PC-9 (cell line): ENCODE results near the gene ARMH4. TPM values are rescaled to one million over a fixed set of nuclear protein-coding genes. Genes with fewer than 3 reads are reported as not detected.

Experiments used
- BruUV-seq: library from RNA; stranded (reverse); fragments of 400-500 nt; replicated peaks from 2 replicates; lab custom pipeline; 2021; lab: Mats Ljungman, UMichigan
- CTCF ChIA-PET: fragments of 300-600 bp; sonication (Branson Sonifier 250); formaldehyde crosslinking; loops from one replicate; lab custom pipeline; 2022; ENCODE audit warnings: antibody characterized with exemption; lab: Charles Lee
- POLR2A ChIA-PET: fragments of 300-600 bp; sonication (Branson Sonifier 250); formaldehyde crosslinking; loops from one replicate; lab custom pipeline; 2022; ENCODE audit warnings: antibody characterized with exemption; ENCODE audit not compliant: unreplicated experiment; lab: Charles Lee
- DNase-seq, 2 experiments: peaks; one replicate each; pipeline versions ENCODE4 v3.0.0 to v3.0.0-alpha.2; 2015 to 2022; ENCODE audit warnings: mixed read lengths in 1 of 2
- H2AFZ ChIP-seq: fragments of 200-600 bp; sonication (generic); 2 replicates; pipeline ENCODE4 v1.8.1; 2017; ENCODE audit warnings: antibody characterized with exemption
- H3F3A ChIP-seq: fragments of 200-600 bp; sonication (generic); 2 replicates; pipeline ENCODE4 v1.8.1; 2017; ENCODE audit warnings: antibody characterized with exemption, mild to moderate bottlenecking, low read depth; ENCODE audit not compliant: insufficient read depth
- H3K27ac ChIP-seq: fragments of 200-600 bp; sonication (generic); 2 replicates; pipeline ENCODE4 v1.6.1; 2016; ENCODE audit warnings: mixed run types
- H3K27me3 ChIP-seq: fragments of 200-600 bp; sonication (generic); 2 replicates; pipeline ENCODE4 v1.6.1; 2016; ENCODE audit warnings: low read depth, mixed run types; ENCODE audit not compliant: insufficient read depth
- H3K36me3 ChIP-seq: fragments of 200-600 bp; sonication (generic); 2 replicates; pipeline ENCODE4 v1.6.1; 2016; ENCODE audit warnings: low read depth, mixed run types
- H3K4me1 ChIP-seq: fragments of 200-600 bp; sonication (generic); replicated peaks from 2 replicates; pipeline ENCODE4 v1.6.1; 2016; ENCODE audit warnings: mixed run types; ENCODE audit not compliant: insufficient read depth
- H3K4me2 ChIP-seq: fragments of 200-600 bp; sonication (generic); 2 replicates; pipeline ENCODE4 v1.6.1; 2017; ENCODE audit warnings: mixed run types
- H3K4me3 ChIP-seq: fragments of 200-600 bp; sonication (generic); 2 replicates; pipeline ENCODE4 v1.6.1; 2016; ENCODE audit warnings: mixed run types
- H3K79me2 ChIP-seq: fragments of 200-600 bp; sonication (generic); 2 replicates; pipeline ENCODE4 v1.6.1; 2017; ENCODE audit warnings: low read depth, mixed run types
- H3K9me2 ChIP-seq: fragments of 200-600 bp; sonication (generic); 2 replicates; pipeline ENCODE4 v1.8.1; 2017; ENCODE audit warnings: mild to moderate bottlenecking; ENCODE audit not compliant: insufficient read depth
- H3K9me3 ChIP-seq: fragments of 200-600 bp; sonication (generic); 2 replicates; pipeline ENCODE4 v1.8.1; 2016; ENCODE audit warnings: low read depth; ENCODE audit not compliant: insufficient read depth
- H4K20me1 ChIP-seq: fragments of 200-600 bp; sonication (generic); 2 replicates; pipeline ENCODE4 v1.8.1; 2017; ENCODE audit not compliant: insufficient read depth
- EZH2 ChIP-seq: fragments of 200-600 bp; sonication (generic); IDR thresholded peaks from 2 replicates; pipeline ENCODE4 v1.8.0; 2017; ENCODE audit warnings: antibody characterized with exemption, low read depth
- intact Hi-C: fragments of 100-400 bp; cut with micrococcal nuclease; formaldehyde crosslinking; loops from one replicate; pipeline ENCODE4 v1.10.0; 2022; ENCODE audit not compliant: unreplicated experiment
- total RNA-seq: library from RNA; stranded (reverse); gene quantifications from 2 replicates; pipeline ENCODE4 v1.2.3, GENCODE V29; 2021
- TF ChIP-seq, protein P1 (sequence below): fragments of 200-600 bp; sonication (generic); conservative IDR thresholded peaks from 2 replicates; pipeline ENCODE4 v1.6.1; 2017; ENCODE audit warnings: mixed run types, antibody characterized with exemption, mild to moderate bottlenecking, moderate library complexity

Gene ARMH4
- total RNA-seq, 1 experiment from 2014 or later = not detected

DNA sequence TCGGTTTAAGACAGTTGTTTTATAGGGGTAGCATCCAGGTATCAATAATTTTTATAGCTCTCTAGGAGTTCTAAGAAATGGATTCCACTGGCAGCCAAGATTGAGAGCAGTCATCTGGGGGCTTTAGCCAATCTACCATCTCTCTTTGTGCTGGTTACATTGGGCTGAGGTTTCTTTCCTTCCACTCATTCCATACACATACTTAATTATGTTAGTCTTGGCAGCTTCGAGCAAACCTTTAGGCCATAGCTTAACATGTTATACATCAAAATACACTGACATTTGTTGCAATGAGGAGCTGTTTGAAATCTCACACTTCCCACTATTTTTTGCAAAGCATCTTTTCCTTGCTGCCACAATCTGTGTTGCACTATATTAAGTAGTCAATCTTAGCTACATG lies 63.1 kb downstream of the ARMH4 start:
- CTCF ChIA-PET = no interaction called here
- no peak overlapping the region for H2AFZ ChIP-seq
- no peak for DNase-seq
- no peaks in the 10 kb centered on the region for H4K20me1 ChIP-seq
- TF ChIP-seq, protein P1, sequence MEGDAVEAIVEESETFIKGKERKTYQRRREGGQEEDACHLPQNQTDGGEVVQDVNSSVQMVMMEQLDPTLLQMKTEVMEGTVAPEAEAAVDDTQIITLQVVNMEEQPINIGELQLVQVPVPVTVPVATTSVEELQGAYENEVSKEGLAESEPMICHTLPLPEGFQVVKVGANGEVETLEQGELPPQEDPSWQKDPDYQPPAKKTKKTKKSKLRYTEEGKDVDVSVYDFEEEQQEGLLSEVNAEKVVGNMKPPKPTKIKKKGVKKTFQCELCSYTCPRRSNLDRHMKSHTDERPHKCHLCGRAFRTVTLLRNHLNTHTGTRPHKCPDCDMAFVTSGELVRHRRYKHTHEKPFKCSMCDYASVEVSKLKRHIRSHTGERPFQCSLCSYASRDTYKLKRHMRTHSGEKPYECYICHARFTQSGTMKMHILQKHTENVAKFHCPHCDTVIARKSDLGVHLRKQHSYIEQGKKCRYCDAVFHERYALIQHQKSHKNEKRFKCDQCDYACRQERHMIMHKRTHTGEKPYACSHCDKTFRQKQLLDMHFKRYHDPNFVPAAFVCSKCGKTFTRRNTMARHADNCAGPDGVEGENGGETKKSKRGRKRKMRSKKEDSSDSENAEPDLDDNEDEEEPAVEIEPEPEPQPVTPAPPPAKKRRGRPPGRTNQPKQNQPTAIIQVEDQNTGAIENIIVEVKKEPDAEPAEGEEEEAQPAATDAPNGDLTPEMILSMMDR = no peak
- TF ChIP-seq EZH2 = no peak
- H3K9me3 ChIP-seq = no peaks in the 10 kb centered on the region
- peaks cover 8% of the 10 kb centered on the region; the same call in 1 of the 2 replicates for H3K27me3 ChIP-seq
- H3K4me2 ChIP-seq = no peak overlapping the region
- no peaks in the 10 kb centered on the region for H3F3A ChIP-seq
- intact Hi-C loops = no loop called here
- POLR2A ChIA-PET = no interaction called here
- H3K4me1 ChIP-seq = no peaks in the 10 kb centered on the region
- H3K4me3 ChIP-seq = no peak overlapping the region
- no peaks in the 10 kb centered on the region for H3K79me2 ChIP-seq
- no peaks in the 10 kb centered on the region for H3K36me3 ChIP-seq
- no peaks in the 10 kb centered on the region for H3K9me2 ChIP-seq
- no TSS peak for BruUV-seq
- no peak overlapping the region for H3K27ac ChIP-seq

DNA sequence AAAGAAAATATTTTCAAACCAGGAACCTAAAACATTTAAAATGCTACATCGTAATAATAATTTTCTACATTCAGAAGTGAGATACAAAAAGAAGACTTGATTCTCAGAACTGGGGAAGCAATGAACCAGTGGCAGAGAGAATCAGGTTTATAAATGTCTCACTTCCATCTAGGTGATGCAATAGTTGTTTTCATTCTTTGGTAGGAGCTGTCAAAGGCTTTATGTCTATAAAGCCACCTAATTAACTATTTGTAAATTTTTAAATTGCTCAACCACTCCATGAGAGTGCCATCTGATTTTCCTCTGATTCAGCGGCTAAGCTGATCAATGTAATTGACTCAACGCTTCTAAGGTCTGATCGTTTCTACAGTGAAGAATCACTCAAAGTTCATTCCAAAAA lies 66.1 kb downstream of the ARMH4 start:
- no peak for TF ChIP-seq EZH2
- TF ChIP-seq, protein P1 = no peak
- Histone ChIP-seq H3K27ac (no peak overlapping the region), H3K36me3 (no peaks in the 10 kb centered on the region), H3K4me3 (no peak overlapping the region), H4K20me1 (no peaks in the 10 kb centered on the region), H3K4me1 (peaks cover 14% of the 10 kb centered on the region), H3F3A (no peaks in the 10 kb centered on the region; the same call in 1 of the 2 replicates), H3K79me2 (no peaks in the 10 kb centered on the region), H3K9me3 (0 out of 2 replicates have a peak, but pooled peaks cover 4% of the 10 kb centered on the region), H3K4me2 (no peak overlapping the region), H3K27me3 (peaks cover 5% of the 10 kb centered on the region; the same call in 1 of the 2 replicates), H2AFZ (no peak overlapping the region), H3K9me2 (no peaks in the 10 kb centered on the region)
- BruUV-seq = no TSS peak
- POLR2A ChIA-PET = no interaction called here
- DNase-seq = no peak
- CTCF ChIA-PET = no interaction called here
- intact Hi-C loops = no loop called here

DNA sequence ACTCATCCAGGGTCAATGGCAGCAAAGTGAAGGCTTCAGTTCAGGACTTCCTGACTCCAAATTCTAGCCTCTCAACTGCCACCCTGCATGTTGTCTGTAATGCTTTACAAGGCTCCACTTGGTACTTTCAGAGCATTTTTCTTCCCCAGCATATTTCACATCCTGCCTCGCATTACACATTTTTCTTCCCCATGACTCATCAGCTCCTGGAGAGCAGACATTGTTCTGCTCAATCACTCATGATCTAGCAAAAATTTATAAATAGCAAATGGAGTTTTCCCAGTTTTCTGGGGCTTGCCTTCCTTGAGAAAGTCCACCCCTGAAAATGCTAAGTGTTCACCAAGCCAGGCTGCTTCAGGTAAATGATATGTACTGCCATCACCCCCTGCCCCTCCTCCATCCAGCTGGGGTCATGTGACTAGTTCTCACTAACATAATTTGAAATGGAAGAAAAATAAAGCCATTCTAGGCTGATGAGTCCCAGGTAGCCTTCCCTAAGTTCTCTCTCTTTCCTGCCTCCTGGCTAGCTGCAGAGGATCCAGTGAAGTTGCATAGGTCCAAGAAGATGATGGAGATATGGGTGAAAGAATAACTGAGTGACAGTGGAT lies 69.4 kb downstream of the ARMH4 start:
- Histone ChIP-seq H3K27ac (peak overlapping the region; percentile 51), H3K4me1 (peaks cover 14% of the 10 kb centered on the region), H3K36me3 (no peaks in the 10 kb centered on the region), H3K27me3 (peaks cover 5% of the 10 kb centered on the region; the same call in 1 of the 2 replicates), H3K79me2 (no peaks in the 10 kb centered on the region), H3K4me2 (peak overlapping the region; percentile 30; the same call in 1 of the 2 replicates), H4K20me1 (no peaks in the 10 kb centered on the region), H3K9me2 (no peaks in the 10 kb centered on the region), H3K9me3 (0 out of 2 replicates have a peak, but pooled peaks cover 4% of the 10 kb centered on the region), H3F3A (no peaks in the 10 kb centered on the region; the same call in 1 of the 2 replicates), H3K4me3 (no peak overlapping the region), H2AFZ (no peak overlapping the region)
- peak; percentile 35 to 54 for DNase-seq
- BruUV-seq = no TSS peak
- POLR2A ChIA-PET = no interaction called here
- intact Hi-C loops = no loop called here
- TF ChIP-seq, protein P1 = no peak
- no peak for TF ChIP-seq EZH2
- CTCF ChIA-PET = no interaction called here
